ENCODE results near the gene TSTD2.

Gene TSTD2

GRCh38 chr9:97635026-97635425 is 1.9 kb upstream of the TSTD2 start:
- TF ChIP-seq ZNF70 (CRISPR knock-in tag; IDR thresholded peaks at IDR 0.05): no peak
- TF ChIP-seq GLIS3 (CRISPR knock-in tag; IDR thresholded peaks at IDR 0.05): no peak
- TF ChIP-seq POU6F1 (CRISPR knock-in tag; IDR thresholded peaks at IDR 0.05; ENCODE audit: borderline replicate concordance, low read depth): no peak
- no peak for TF ChIP-seq TOX (CRISPR knock-in tag; IDR thresholded peaks at IDR 0.05; ENCODE audit: borderline replicate concordance)
- TF ChIP-seq PATZ1 (CRISPR knock-in tag; IDR thresholded peaks at IDR 0.05; ENCODE audit: borderline replicate concordance): no peak
- no peak for ATAC-seq

- TF ChIP-seq ZNF70 (CRISPR knock-in tag; IDR thresholded peaks at IDR 0.05): no peak
- TF ChIP-seq TCF4 (CRISPR knock-in tag; IDR thresholded peaks at IDR 0.05; ENCODE audit: borderline replicate concordance): no peak
- no peak for TF ChIP-seq OSR1 (CRISPR knock-in tag; IDR thresholded peaks at IDR 0.05)
- TF ChIP-seq ZFP3 (CRISPR knock-in tag; IDR thresholded peaks at IDR 0.05): no peak
- TF ChIP-seq PPARA (CRISPR knock-in tag; IDR thresholded peaks at IDR 0.05; ENCODE audit: borderline replicate concordance): no peak
- no peak for TF ChIP-seq GLIS3 (CRISPR knock-in tag; IDR thresholded peaks at IDR 0.05)
- no peak for TF ChIP-seq ZC3H10 (CRISPR knock-in tag; IDR thresholded peaks at IDR 0.05)
- TF ChIP-seq ZNF8 (CRISPR knock-in tag; IDR thresholded peaks at IDR 0.05): no peak
- TF ChIP-seq POU6F1 (CRISPR knock-in tag; IDR thresholded peaks at IDR 0.05; ENCODE audit: borderline replicate concordance, low read depth): no peak
- no peak for TF ChIP-seq ZNF565 (CRISPR knock-in tag; conservative IDR thresholded peaks at IDR 0.05; ENCODE audit: low read depth)
- no peak for TF ChIP-seq TOX (CRISPR knock-in tag; IDR thresholded peaks at IDR 0.05; ENCODE audit: borderline replicate concordance)
- no peak for TF ChIP-seq SNAI2 (CRISPR knock-in tag; IDR thresholded peaks at IDR 0.05)
- TF ChIP-seq RARB (CRISPR knock-in tag; IDR thresholded peaks at IDR 0.05): no peak
- no peak for TF ChIP-seq TSHZ2 (CRISPR knock-in tag; IDR thresholded peaks at IDR 0.05)
- TF ChIP-seq CSRNP3 (CRISPR knock-in tag; IDR thresholded peaks at IDR 0.05): no peak
- TF ChIP-seq BACH2 (CRISPR knock-in tag; IDR thresholded peaks at IDR 0.05; ENCODE audit: borderline replicate concordance): no peak
- TF ChIP-seq CREB5 (CRISPR knock-in tag; IDR thresholded peaks at IDR 0.05; ENCODE audit: low read depth): no peak
- no peak for TF ChIP-seq ARNTL (CRISPR knock-in tag; IDR thresholded peaks at IDR 0.05; ENCODE audit: borderline replicate concordance, low read depth)
- TF ChIP-seq ESRRG (CRISPR knock-in tag; IDR thresholded peaks at IDR 0.05): no peak
- peak; percentile 3 for ATAC-seq
These were observed 807 bp upstream of the TSTD2 start for GRCh38 chr9:97633859-97634490.
